DOHH2 (cell line): ENCODE data around the gene CTTNBP2NL.

Source experiments
- EZH2phosphoT487 ChIP-seq: fragments of 200-600 bp; sonication (generic); IDR thresholded peaks from 2 replicates; pipeline ENCODE4 v1.6.1; 2017; ENCODE audit warnings: borderline replicate concordance, mild to moderate bottlenecking, antibody characterized with exemption, low read length, moderate library complexity, mixed read lengths
- TF ChIP-seq, protein P1 (sequence below): fragments of 200-600 bp; sonication (generic); IDR thresholded peaks from one replicate; pipeline ENCODE4 v1.5.1; 2014; ENCODE audit warnings: antibody characterized with exemption, mild to moderate bottlenecking, low read depth, low read length; ENCODE audit not compliant: poor library complexity, severe bottlenecking

DNA sequence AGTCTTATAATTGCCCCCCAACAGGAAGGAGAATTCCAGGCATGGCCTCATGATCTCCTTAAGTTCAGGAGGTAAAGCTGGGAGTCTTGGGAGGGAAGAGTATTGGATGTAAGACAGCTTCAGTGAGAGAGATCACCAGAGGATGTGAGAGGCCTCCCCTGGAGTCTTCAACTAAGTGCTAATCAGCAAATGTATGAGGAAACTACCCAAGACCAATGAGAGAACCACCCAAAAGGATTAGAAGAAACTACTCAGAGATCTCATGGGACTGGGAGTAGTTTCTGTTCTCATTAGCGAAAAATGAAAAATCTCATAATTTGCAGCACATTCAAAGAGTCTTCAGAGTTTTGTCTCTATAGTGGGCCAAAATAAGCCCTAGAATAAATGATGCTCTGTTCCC is 76.1 kb downstream of the CTTNBP2NL start:
- TF ChIP-seq, protein P1, sequence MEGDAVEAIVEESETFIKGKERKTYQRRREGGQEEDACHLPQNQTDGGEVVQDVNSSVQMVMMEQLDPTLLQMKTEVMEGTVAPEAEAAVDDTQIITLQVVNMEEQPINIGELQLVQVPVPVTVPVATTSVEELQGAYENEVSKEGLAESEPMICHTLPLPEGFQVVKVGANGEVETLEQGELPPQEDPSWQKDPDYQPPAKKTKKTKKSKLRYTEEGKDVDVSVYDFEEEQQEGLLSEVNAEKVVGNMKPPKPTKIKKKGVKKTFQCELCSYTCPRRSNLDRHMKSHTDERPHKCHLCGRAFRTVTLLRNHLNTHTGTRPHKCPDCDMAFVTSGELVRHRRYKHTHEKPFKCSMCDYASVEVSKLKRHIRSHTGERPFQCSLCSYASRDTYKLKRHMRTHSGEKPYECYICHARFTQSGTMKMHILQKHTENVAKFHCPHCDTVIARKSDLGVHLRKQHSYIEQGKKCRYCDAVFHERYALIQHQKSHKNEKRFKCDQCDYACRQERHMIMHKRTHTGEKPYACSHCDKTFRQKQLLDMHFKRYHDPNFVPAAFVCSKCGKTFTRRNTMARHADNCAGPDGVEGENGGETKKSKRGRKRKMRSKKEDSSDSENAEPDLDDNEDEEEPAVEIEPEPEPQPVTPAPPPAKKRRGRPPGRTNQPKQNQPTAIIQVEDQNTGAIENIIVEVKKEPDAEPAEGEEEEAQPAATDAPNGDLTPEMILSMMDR = no peak
- TF ChIP-seq EZH2phosphoT487 = no peak
